HFF-Myc (cell line): ENCODE data around the gene ADRM1.

ENCODE experiments used
- DNase-seq: peaks from one replicate; pipeline ENCODE4 v3.0.0-alpha.2; 2011; ENCODE audit warnings: low read depth; ENCODE audit errors: extremely low read depth
- H3K4me3 ChIP-seq: replicated peaks from 2 replicates; pipeline ENCODE4 v1.5.1; 2011; ENCODE audit warnings: low read depth, mild to moderate bottlenecking, control low read depth, low read length
- CTCF ChIP-seq: IDR thresholded peaks from 2 replicates; pipeline ENCODE4 v1.5.1; 2012; ENCODE audit warnings: mild to moderate bottlenecking, low read depth, low read length, control low read depth; ENCODE audit errors: missing control alignments

Gene ADRM1

GRCh38 chr20:62301773-62302340 lies 940 bp upstream of the ADRM1 start:
- DNase-seq, result peak; percentile 82

GRCh38 chr20:62303062-62303339 lies 204 bp downstream of the ADRM1 start:
- no peak for DNase-seq
- TF ChIP-seq CTCF, result no peak
- peak overlapping the region; percentile 76 for H3K4me3 ChIP-seq

More at GRCh38 chr20:62301773-62302340, 940 bp upstream of the ADRM1 start:
- TF ChIP-seq CTCF, result peak; percentile 84
- H3K4me3 ChIP-seq, result peak overlapping the region; percentile 76

- H3K4me3 ChIP-seq, result peak overlapping the region; percentile 76
- TF ChIP-seq CTCF, result no peak
- DNase-seq, result no peak
Measured at GRCh38 chr20:62303340-62304226, 786 bp downstream of the ADRM1 start.

- no peak for TF ChIP-seq CTCF
- H3K4me3 ChIP-seq, result peak overlapping the region; percentile 76
- no peak for DNase-seq
Measured at GRCh38 chr20:62304331-62305148, 1.7 kb downstream of the ADRM1 start.

GRCh38 chr20:62305149-62305764 lies 2.5 kb downstream of the ADRM1 start:
- no peak for TF ChIP-seq CTCF
- H3K4me3 ChIP-seq, result peak overlapping the region; percentile 76
- no peak for DNase-seq

GRCh38 chr20:62305765-62306413 lies 3.1 kb downstream of the ADRM1 start:
- TF ChIP-seq CTCF, result no peak
- H3K4me3 ChIP-seq, result peak overlapping the region; percentile 76
- DNase-seq, result no peak
